OCI-LY1 (cell line): ENCODE results near the gene C1GALT1C1L.

ENCODE experiments used
- H2AFZ ChIP-seq: fragments of 200-600 bp; sonication (generic), shearing (Covaris generic); 2 replicates; pipeline ENCODE4 v1.6.0; 2014; ENCODE audit warnings: antibody characterized with exemption, mild to moderate bottlenecking, low read length
- H3F3A ChIP-seq: fragments of 200-600 bp; sonication (generic), shearing (Covaris generic); 2 replicates; pipeline ENCODE4 v1.6.0; 2014; ENCODE audit warnings: mild to moderate bottlenecking, antibody characterized with exemption, low read length, moderate library complexity; ENCODE audit not compliant: insufficient read depth
- H3K27ac ChIP-seq: fragments of 200-600 bp; sonication (generic); 2 replicates; pipeline ENCODE4 v1.5.1; 2014; ENCODE audit warnings: low read length, mixed run types, mild to moderate bottlenecking, low read depth; ENCODE audit not compliant: poor library complexity, severe bottlenecking
- H3K27me3 ChIP-seq: fragments of 200-600 bp; sonication (generic); 2 replicates; pipeline ENCODE4 v1.6.0; 2014; ENCODE audit warnings: antibody characterized with exemption, mild to moderate bottlenecking, low read length, moderate library complexity; ENCODE audit not compliant: insufficient read depth
- H3K36me3 ChIP-seq: fragments of 200-600 bp; sonication (generic); 2 replicates; pipeline ENCODE4 v1.6.1; 2014; ENCODE audit warnings: mild to moderate bottlenecking, antibody characterized with exemption, low read length, moderate library complexity, mixed read lengths; ENCODE audit not compliant: insufficient read depth
- H3K4me1 ChIP-seq: fragments of 200-600 bp; sonication (generic); 2 replicates; pipeline ENCODE4 v1.5.1; 2014; ENCODE audit warnings: mild to moderate bottlenecking, low read length, moderate library complexity; ENCODE audit not compliant: insufficient read depth, severe bottlenecking
- H3K4me2 ChIP-seq: fragments of 200-600 bp; sonication (generic), shearing (Covaris generic); 2 replicates; pipeline ENCODE4 v1.6.1; 2014; ENCODE audit warnings: low read length
- H3K4me3 ChIP-seq: fragments of 200-600 bp; sonication (generic); 2 replicates; pipeline ENCODE4 v1.5.1; 2014; ENCODE audit warnings: low read length, low read depth, mild to moderate bottlenecking, mixed read lengths; ENCODE audit not compliant: poor library complexity, severe bottlenecking
- H3K79me2 ChIP-seq: fragments of 200-600 bp; shearing (Covaris generic); 2 replicates; pipeline ENCODE4 v1.6.1; 2016; ENCODE audit warnings: mixed run types, low read length, mixed read lengths; ENCODE audit not compliant: insufficient read depth
- H3K9ac ChIP-seq: fragments of 200-600 bp; sonication (generic), shearing (Covaris generic); 2 replicates; pipeline ENCODE4 v1.6.1; 2014; ENCODE audit warnings: mild to moderate bottlenecking, low read length, mixed read lengths
- H3K9me2 ChIP-seq: fragments of 200-600 bp; sonication (generic), shearing (Covaris generic); 2 replicates; pipeline ENCODE4 v1.6.1; 2014; ENCODE audit warnings: low read depth, mild to moderate bottlenecking, low read length, mixed read lengths
- H3K9me3 ChIP-seq: fragments of 200-600 bp; shearing (Covaris generic); 2 replicates; pipeline ENCODE4 v1.6.1; 2014; ENCODE audit warnings: low read length, mixed read lengths
- H4K20me1 ChIP-seq: fragments of 200-600 bp; sonication (generic), shearing (Covaris generic); 2 replicates; pipeline ENCODE4 v1.6.0; 2016; ENCODE audit warnings: mild to moderate bottlenecking, low read length; ENCODE audit not compliant: insufficient read depth
- CTCF ChIP-seq: fragments of 200-600 bp; sonication (generic), shearing (Covaris generic); IDR thresholded peaks from 2 replicates; pipeline ENCODE4 v1.5.1; 2017; ENCODE audit warnings: mild to moderate bottlenecking, antibody characterized with exemption, low read length, moderate library complexity, mixed read lengths
- EZH2 ChIP-seq: fragments of 200-600 bp; sonication (generic), shearing (Covaris generic); IDR thresholded peaks from 2 replicates; pipeline ENCODE4 v1.8.0; 2017; ENCODE audit warnings: borderline replicate concordance, mixed run types, mild to moderate bottlenecking, antibody characterized with exemption, low read length, moderate library complexity, mixed read lengths

C1GALT1C1L gene

DNA sequence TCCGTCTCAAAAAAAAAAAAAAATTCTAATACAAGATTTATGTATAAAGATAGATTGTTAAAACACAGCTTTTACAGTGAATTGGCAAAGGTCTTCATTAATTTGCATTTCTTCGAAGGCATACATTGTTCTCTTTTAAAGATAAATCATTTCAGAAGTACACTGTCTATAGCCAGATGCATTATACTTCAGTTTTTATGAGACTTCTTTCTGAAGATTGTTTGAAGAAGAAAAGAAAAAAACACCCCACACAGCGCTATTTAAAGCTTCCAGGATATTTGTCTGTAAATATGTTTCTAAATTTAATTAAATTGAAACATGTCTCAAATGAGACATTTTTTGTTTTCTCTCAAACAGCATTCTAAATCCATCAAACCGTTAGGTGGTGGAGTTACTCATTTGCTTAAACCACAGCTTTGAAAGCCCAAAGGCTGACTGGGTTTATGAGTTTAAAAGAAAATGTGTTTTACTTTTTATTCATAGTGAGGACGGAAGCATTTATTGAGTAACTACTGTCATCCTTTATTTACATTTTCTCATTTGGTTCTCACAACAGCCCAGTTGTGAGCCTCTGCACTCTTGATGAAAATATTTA, 42.4 kb upstream of the C1GALT1C1L start:
- no peak for TF ChIP-seq CTCF
- TF ChIP-seq EZH2: no peak
- no peak overlapping the region for H3K27ac ChIP-seq
- no peak overlapping the region for H3K4me2 ChIP-seq

GRCh38 chr2:43717322-43717721, 41.1 kb upstream of the C1GALT1C1L start:
- H3K9me2 ChIP-seq: no peaks in the 10 kb centered on the region
- no peaks in the 10 kb centered on the region for H3F3A ChIP-seq
- H3K36me3 ChIP-seq: no peaks in the 10 kb centered on the region
- H3K27me3 ChIP-seq: no peaks in the 10 kb centered on the region
- H3K9ac ChIP-seq: no peak overlapping the region
- H3K4me1 ChIP-seq: no peaks in the 10 kb centered on the region
- H3K4me2 ChIP-seq: no peak overlapping the region
- H3K27ac ChIP-seq: no peak overlapping the region
- no peaks in the 10 kb centered on the region for H3K9me3 ChIP-seq
- H3K79me2 ChIP-seq: no peaks in the 10 kb centered on the region
- H2AFZ ChIP-seq: no peak overlapping the region
- TF ChIP-seq EZH2 (no peak), CTCF (no peak)
- no peak overlapping the region for H3K4me3 ChIP-seq
- no peaks in the 10 kb centered on the region for H4K20me1 ChIP-seq

More for the DNA sequence above, 42.4 kb upstream of the C1GALT1C1L start:
- H3K79me2 ChIP-seq: no peaks in the 10 kb centered on the region
- no peaks in the 10 kb centered on the region for H3K9me3 ChIP-seq
- H3K9ac ChIP-seq: no peak overlapping the region
- H3K27me3 ChIP-seq: no peaks in the 10 kb centered on the region
- no peaks in the 10 kb centered on the region for H3K36me3 ChIP-seq
- H3K4me1 ChIP-seq: no peaks in the 10 kb centered on the region
- no peak overlapping the region for H3K4me3 ChIP-seq
- H3K9me2 ChIP-seq: no peaks in the 10 kb centered on the region
- no peaks in the 10 kb centered on the region for H3F3A ChIP-seq
- no peaks in the 10 kb centered on the region for H4K20me1 ChIP-seq
- H2AFZ ChIP-seq: no peak overlapping the region

DNA sequence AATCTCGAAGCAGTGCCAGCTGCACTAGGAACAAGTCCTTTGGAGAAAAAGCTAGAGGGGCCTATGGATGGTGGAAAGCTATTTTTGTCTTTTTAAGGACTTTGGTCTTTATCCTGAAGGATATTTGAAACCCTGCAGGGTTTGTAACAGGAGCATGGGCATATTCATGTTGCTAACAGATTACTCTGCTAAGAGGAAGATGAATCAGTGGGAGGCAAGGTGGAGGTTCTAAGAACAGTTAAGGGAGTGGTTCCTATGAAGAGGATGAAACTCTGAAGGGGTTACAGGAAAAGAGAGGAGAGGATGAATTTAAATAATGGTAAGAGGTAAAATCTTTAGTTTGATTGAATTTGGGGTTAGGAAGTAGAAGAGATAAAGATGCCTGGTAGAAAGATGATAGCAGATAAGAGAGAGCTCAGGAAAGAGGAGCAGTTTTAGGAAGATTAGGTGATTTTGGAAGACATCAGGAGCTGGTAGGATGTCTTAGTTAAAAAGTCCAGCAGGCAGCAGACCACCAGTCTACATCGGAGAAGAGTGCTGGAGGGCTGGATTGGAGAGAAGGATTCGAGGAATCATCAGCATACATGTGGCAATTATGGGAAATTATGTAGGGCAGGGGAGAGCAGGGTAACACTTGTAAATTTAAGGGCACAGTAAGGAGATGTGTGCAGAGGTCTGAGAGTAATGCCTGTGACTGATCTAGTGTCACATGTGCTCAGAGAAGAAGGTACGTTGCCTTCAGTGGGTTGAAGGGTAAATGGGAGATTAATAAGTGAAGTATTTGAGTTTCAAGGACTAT, 39.3 kb upstream of the C1GALT1C1L start:
- Histone ChIP-seq H3K27ac (no peak overlapping the region), H3K4me1 (no peaks in the 10 kb centered on the region), H3K9ac (no peak overlapping the region), H3K4me3 (no peak overlapping the region), H3K36me3 (no peaks in the 10 kb centered on the region), H4K20me1 (no peaks in the 10 kb centered on the region), H3K4me2 (no peak overlapping the region), H3K27me3 (no peaks in the 10 kb centered on the region), H3K79me2 (no peaks in the 10 kb centered on the region), H3F3A (no peaks in the 10 kb centered on the region), H3K9me2 (no peaks in the 10 kb centered on the region), H2AFZ (no peak overlapping the region), H3K9me3 (no peaks in the 10 kb centered on the region)
- TF ChIP-seq EZH2 (no peak), CTCF (no peak)
